Measurements from ENCODE around the gene NXPE3. TPM values are rescaled to one million over a fixed set of nuclear protein-coding genes. Genes with fewer than 3 reads are reported as not detected.

The NXPE3 gene
- total RNA-seq, 1 experiment from 2014 or later: 15.9 TPM

GRCh38 chr3:101845425-101845824 is 66.4 kb downstream of the NXPE3 start:
- Histone ChIP-seq H4K20me1 (ENCODE audit: control insufficient read depth, insufficient read depth, insufficient read length) (no peaks in the 10 kb centered on the region), H2AFZ (ENCODE audit: low read length) (no peak overlapping the region), H3T11ph (ENCODE audit: low read length) (no peak overlapping the region), H3K9ac (ENCODE audit: extremely low read depth, insufficient read length, low read length) (no peak overlapping the region), H3K27ac (ENCODE audit: insufficient read length, low read depth, low read length) (no peak overlapping the region), H3K14ac (ENCODE audit: insufficient read depth, low read length) (no peak overlapping the region), H4K8ac (replicated peaks; ENCODE audit: insufficient read length, low read depth, low read length) (no peak overlapping the region), H3K79me1 (ENCODE audit: insufficient read depth, low read depth, low read length, poor library complexity, severe bottlenecking) (no peaks in the 10 kb centered on the region), H3K4ac (ENCODE audit: low read depth, low read length) (no peak overlapping the region), H3K27me3 (ENCODE audit: insufficient read depth, low read length) (no peaks in the 10 kb centered on the region), H2BK120ac (ENCODE audit: low read depth, low read length, poor library complexity, severe bottlenecking) (no peak overlapping the region), H3K18ac (ENCODE audit: insufficient read length, low read depth, low read length) (no peak overlapping the region), H3K4me1 (ENCODE audit: insufficient read depth, low read length) (peaks cover 7% of the 10 kb centered on the region), H4K5ac (ENCODE audit: insufficient read length, low read depth, low read length) (no peak overlapping the region), H2BK20ac (ENCODE audit: low read depth, low read length, poor library complexity, severe bottlenecking) (no peak overlapping the region), H3K56ac (ENCODE audit: insufficient read length, low read depth, low read length) (no peak overlapping the region), H4K91ac (ENCODE audit: insufficient read length, low read depth, low read length) (no peak overlapping the region), H2BK5ac (ENCODE audit: insufficient read length, low read length) (no peak overlapping the region), H2BK12ac (ENCODE audit: insufficient read length, low read depth, low read length) (no peak overlapping the region), H3K23ac (ENCODE audit: insufficient read length, low read depth, low read length) (no peak overlapping the region), H3K9me3 (ENCODE audit: control insufficient read depth, low read depth, low read length) (no peaks in the 10 kb centered on the region), H3K79me2 (ENCODE audit: insufficient read depth, low read length) (peaks cover 5% of the 10 kb centered on the region; the same call in 1 of the 2 replicates), H3K23me2 (ENCODE audit: insufficient read length, low read depth, low read length, poor library complexity, severe bottlenecking) (no peaks in the 10 kb centered on the region), H3K4me2 (ENCODE audit: insufficient read depth, insufficient read length, low read length) (no peak overlapping the region), H2AK5ac (ENCODE audit: insufficient read length, low read length) (no peak overlapping the region), H2BK15ac (ENCODE audit: low read depth, low read length) (no peak overlapping the region)
- Mint-ChIP-seq H3K9me3 (no peaks in the 10 kb centered on the region), H3K4me3 (no peak overlapping the region), H3K4me1 (peaks cover 46 to 52% of the 10 kb centered on the region in 2 experiments), H3K27ac (no peak overlapping the region), H3K27me3 (ENCODE audit: low read depth) (no peaks in the 10 kb centered on the region), H3K36me3 (ENCODE audit: insufficient read depth in 1 of 3, low read depth in 3 of 3) (peaks cover 0 to 7% (median 5%) of the 10 kb centered on the region in 3 experiments; a peak in 5 of 7 replicates)
- no peak for DNase-seq
- WGBS (ENCODE audit: extremely low coverage, insufficient read length, low lambda C conversion rate): no CpG with 5 or more reads among the region's 2 CpGs
- TF ChIP-seq, protein P1, sequence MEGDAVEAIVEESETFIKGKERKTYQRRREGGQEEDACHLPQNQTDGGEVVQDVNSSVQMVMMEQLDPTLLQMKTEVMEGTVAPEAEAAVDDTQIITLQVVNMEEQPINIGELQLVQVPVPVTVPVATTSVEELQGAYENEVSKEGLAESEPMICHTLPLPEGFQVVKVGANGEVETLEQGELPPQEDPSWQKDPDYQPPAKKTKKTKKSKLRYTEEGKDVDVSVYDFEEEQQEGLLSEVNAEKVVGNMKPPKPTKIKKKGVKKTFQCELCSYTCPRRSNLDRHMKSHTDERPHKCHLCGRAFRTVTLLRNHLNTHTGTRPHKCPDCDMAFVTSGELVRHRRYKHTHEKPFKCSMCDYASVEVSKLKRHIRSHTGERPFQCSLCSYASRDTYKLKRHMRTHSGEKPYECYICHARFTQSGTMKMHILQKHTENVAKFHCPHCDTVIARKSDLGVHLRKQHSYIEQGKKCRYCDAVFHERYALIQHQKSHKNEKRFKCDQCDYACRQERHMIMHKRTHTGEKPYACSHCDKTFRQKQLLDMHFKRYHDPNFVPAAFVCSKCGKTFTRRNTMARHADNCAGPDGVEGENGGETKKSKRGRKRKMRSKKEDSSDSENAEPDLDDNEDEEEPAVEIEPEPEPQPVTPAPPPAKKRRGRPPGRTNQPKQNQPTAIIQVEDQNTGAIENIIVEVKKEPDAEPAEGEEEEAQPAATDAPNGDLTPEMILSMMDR (conservative IDR thresholded peaks at IDR 0.05): no peak
